Measurements from ENCODE around the gene ICAM4. TPM values are rescaled to one million over a fixed set of nuclear protein-coding genes. Genes with fewer than 3 reads are reported as not detected.

ICAM4 gene
- total RNA-seq, 1 experiment from 2014 or later: 2.0 TPM

GRCh38 chr19:10332965-10333757 lies 46.4 kb downstream of the ICAM4 start, which contains the start of gene RAVER1 (continued):
- TF ChIP-seq, protein P1, sequence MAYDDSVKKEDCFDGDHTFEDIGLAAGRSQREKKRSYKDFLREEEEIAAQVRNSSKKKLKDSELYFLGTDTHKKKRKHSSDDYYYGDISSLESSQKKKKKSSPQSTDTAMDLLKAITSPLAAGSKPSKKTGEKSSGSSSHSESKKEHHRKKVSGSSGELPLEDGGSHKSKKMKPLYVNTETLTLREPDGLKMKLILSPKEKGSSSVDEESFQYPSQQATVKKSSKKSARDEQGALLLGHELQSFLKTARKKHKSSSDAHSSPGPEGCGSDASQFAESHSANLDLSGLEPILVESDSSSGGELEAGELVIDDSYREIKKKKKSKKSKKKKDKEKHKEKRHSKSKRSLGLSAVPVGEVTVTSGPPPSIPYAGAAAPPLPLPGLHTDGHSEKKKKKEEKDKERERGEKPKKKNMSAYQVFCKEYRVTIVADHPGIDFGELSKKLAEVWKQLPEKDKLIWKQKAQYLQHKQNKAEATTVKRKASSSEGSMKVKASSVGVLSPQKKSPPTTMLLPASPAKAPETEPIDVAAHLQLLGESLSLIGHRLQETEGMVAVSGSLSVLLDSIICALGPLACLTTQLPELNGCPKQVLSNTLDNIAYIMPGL (CRISPR knock-in tag; IDR thresholded peaks at IDR 0.05): no peak
- TF ChIP-seq MYBL2 (CRISPR knock-in tag; IDR thresholded peaks at IDR 0.05) (0 out of 2 replicates have a peak, but pooled peaks have one; percentile 35), FOXK1 (CRISPR knock-in tag; IDR thresholded peaks at IDR 0.05) (peak; percentile 40; the same call in 1 of the 2 replicates), NFYB (CRISPR knock-in tag; conservative IDR thresholded peaks at IDR 0.05; ENCODE audit: low read depth) (peak; percentile 60), USF1 (CRISPR knock-in tag; IDR thresholded peaks at IDR 0.05) (0 out of 2 replicates have a peak, but pooled peaks have one; percentile 42), SP1 (CRISPR knock-in tag; conservative IDR thresholded peaks at IDR 0.05) (peak; percentile 91), FOXP4 (CRISPR knock-in tag; IDR thresholded peaks at IDR 0.05) (0 out of 2 replicates have a peak, but pooled peaks have one; percentile 29), TEAD1 (CRISPR knock-in tag; IDR thresholded peaks at IDR 0.05) (peak; percentile 54; the same call in 1 of the 2 replicates), E2F1 (CRISPR knock-in tag; IDR thresholded peaks at IDR 0.05) (no peak), JUN (CRISPR knock-in tag; IDR thresholded peaks at IDR 0.05) (peak; percentile 74), TEAD4 (CRISPR knock-in tag; IDR thresholded peaks at IDR 0.05) (peak; percentile 37; the same call in 1 of the 2 replicates), NFE2L1 (CRISPR knock-in tag; IDR thresholded peaks at IDR 0.05) (peak; percentile 38; the same call in 1 of the 2 replicates), ELF4 (CRISPR knock-in tag; IDR thresholded peaks at IDR 0.05; ENCODE audit: low read depth) (0 out of 2 replicates have a peak, but pooled peaks have one; percentile 37), SMAD4 (CRISPR knock-in tag; IDR thresholded peaks at IDR 0.05) (no peak), CTCF (IDR thresholded peaks at IDR 0.05) (no peak), USF2 (CRISPR knock-in tag; IDR thresholded peaks at IDR 0.05) (0 out of 2 replicates have a peak, but pooled peaks have one; percentile 35), ZNF219 (CRISPR knock-in tag; IDR thresholded peaks at IDR 0.05; ENCODE audit: borderline replicate concordance) (peak; percentile 84)
- TF ChIP-seq, protein P2, sequence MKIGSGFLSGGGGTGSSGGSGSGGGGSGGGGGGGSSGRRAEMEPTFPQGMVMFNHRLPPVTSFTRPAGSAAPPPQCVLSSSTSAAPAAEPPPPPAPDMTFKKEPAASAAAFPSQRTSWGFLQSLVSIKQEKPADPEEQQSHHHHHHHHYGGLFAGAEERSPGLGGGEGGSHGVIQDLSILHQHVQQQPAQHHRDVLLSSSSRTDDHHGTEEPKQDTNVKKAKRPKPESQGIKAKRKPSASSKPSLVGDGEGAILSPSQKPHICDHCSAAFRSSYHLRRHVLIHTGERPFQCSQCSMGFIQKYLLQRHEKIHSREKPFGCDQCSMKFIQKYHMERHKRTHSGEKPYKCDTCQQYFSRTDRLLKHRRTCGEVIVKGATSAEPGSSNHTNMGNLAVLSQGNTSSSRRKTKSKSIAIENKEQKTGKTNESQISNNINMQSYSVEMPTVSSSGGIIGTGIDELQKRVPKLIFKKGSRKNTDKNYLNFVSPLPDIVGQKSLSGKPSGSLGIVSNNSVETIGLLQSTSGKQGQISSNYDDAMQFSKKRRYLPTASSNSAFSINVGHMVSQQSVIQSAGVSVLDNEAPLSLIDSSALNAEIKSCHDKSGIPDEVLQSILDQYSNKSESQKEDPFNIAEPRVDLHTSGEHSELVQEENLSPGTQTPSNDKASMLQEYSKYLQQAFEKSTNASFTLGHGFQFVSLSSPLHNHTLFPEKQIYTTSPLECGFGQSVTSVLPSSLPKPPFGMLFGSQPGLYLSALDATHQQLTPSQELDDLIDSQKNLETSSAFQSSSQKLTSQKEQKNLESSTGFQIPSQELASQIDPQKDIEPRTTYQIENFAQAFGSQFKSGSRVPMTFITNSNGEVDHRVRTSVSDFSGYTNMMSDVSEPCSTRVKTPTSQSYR (CRISPR knock-in tag; IDR thresholded peaks at IDR 0.05): peak; percentile 58; the same call in 1 of the 2 replicates
